Glomerular endothelial cell (primary cell): ENCODE results near the gene DUSP14. TPM values are rescaled to one million over a fixed set of nuclear protein-coding genes. Genes with fewer than 3 reads are reported as not detected.

Source experiments
- DNase-seq: peaks from one replicate; pipeline ENCODE4 v3.0.0-alpha.2; 2011; ENCODE audit warnings: low read depth, low spot score; ENCODE audit errors: extremely low read depth
- total RNA-seq: library from RNA; depleted of rRNA; stranded (reverse); fragments of >200 nt; gene quantifications from 2 replicates; pipeline ENCODE4 v1.2.3, GENCODE V29; 2015

DUSP14 gene
- total RNA-seq, 1 donor from 2014 or later, result 52.8 TPM

DNA sequence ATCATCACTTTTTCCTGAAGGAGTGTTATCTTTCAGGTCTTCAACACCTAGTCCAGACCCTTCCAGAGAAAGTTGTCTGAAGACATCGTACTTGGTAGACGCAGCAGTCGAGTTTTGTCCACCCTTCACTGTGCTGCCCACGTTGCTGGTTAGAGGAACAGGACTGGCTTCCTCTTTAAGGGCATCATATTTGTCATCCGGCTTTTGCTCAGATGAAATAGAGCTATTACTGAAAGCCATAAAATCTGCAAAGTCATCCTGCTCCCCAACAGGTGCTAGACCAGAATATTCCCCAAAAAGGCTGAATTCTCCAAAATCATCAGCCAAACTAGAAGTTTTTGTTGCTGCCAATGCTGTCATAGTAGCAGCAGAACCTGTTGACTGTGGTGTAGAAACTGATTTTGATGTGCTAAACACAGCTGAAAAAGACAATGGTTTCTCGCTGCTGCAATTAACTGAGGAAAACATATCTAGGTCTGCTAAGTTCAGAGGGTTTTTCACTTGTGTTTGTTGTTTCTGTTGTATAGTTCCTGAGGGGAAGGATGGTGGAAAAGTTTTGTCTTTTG is 63.8 kb downstream of the DUSP14 start:
- DNase-seq, result no peak

DNA sequence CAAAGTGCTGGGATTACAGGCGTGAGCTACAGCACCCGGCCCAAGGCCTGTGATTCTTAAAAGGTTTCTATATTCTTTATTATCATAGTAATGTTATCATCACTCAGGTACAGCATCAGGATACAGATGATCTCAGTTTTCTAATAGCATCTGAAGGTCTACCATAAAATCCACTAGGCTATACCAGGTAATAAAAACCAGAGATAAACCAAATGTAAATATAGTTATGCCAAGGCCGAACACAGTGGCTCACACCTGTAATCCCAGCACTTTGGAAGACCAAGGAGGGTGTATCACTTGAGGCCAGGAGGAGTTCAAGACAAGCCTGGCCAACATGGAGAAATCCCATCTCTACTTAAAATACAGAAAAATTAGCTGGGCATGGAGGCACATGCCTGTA is 65.7 kb downstream of the DUSP14 start:
- no peak for DNase-seq

DNA sequence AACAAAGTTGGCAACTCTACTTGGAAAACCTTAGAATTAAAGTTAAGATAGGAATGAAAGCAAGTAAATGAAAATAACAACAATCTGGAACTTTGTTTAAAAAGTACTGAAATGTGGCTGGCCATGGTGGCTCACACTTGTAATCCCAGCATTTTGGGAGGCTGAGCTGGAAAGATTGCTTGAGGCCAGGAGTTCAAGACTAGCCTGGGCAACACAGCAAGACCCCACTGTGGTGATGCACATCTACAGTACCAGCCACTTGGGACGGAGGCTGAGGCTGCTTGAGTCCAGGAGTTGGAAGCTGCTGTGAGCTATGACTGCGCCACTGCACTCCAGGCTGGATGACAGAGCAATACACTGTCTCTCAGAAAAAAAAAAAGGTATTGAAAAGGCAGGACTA is 67.8 kb downstream of the DUSP14 start:
- no peak for DNase-seq

DNA sequence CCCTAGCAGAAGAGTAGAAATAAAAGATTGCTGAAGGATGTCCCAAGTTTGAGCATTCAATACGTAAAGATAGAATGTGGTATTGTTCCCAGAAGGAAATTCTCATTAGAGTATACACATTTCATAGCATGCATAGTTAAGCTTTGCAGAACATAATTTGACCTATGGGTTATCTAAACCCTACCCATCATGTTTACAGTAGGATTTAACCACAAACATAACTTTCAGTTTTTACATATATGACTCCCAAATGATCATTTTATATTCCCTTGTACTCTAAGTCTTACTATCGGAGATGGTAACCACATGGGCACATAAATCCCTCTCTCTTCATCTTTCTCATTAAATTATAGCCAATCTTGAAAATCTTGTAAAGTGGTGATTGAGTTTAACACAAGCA is 68.6 kb downstream of the DUSP14 start:
- no peak for DNase-seq

DNA sequence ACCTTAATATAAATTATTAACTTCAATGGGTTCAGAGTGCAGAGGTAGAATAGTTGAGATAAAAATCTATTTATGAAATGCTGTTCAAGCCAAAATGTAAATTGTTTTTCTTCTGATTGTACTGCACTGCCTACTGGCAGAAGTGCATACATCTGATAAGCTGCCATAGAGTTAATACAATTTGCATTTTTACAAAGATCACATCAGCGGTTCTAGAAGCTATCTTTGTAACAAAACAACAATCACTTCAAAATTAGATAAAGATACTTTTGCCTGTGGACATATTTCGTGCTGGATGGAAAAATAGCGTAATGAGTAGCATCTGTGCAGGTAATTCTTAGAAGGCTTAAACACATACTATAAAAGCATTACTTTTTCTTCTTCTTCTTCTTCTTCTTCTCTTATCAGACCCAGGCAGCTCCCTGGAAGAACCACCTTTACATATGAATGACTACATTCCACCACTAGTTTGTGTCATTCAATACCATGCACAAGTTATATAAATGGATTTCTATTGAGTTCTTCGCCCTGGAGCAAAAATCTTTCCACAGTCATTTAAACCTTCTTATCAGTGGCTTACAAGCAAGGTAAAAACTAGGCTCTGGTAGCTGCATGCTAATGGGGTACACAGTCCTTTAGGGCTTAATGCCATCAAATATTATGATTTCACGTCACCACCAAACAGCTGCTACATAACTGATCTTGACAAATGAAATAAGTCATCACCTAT is 72.5 kb downstream of the DUSP14 start:
- DNase-seq, result no peak

Other genes with a start within 250 kb of the DUSP14 start
- gene C17orf78, start 113.9 kb upstream of the DUSP14 start, total RNA-seq, result not detected in 2 replicates
- 49.0 and 61.3 TPM in 2 replicates for gene ACACA, start 83.1 kb upstream of the DUSP14 start, total RNA-seq
- 14.8 and 21.4 TPM in 2 replicates for gene TADA2A, start 83.0 kb upstream of the DUSP14 start, total RNA-seq
- 24.6 and 28.7 TPM in 2 replicates for gene SYNRG, start 119.5 kb downstream of the DUSP14 start, total RNA-seq
- 31.9 and 42.6 TPM in 2 replicates for gene DDX52, start 153.6 kb downstream of the DUSP14 start, total RNA-seq